HG03439 (cell line): ENCODE measurements around the gene LAMC1.

ENCODE experiments used
- ATAC-seq: cut with Tn5 transposase; IDR thresholded peaks from one replicate; pipeline ENCODE4 v1.9.1; 2021; ENCODE audit warnings: mild to moderate bottlenecking, moderate library complexity; ENCODE audit not compliant: unreplicated experiment

The LAMC1 gene

GRCh38 chr1:183075861-183076260 lies 52.6 kb downstream of the LAMC1 start:
- ATAC-seq = no peak

- no peak for ATAC-seq
These were observed 53.9 kb downstream of the LAMC1 start for GRCh38 chr1:183077097-183077496.

- ATAC-seq = no peak
These were observed 56.6 kb downstream of the LAMC1 start for GRCh38 chr1:183079712-183080388.

- no peak for ATAC-seq
These were observed 57.2 kb downstream of the LAMC1 start for GRCh38 chr1:183080406-183080805.

GRCh38 chr1:183081402-183082120 lies 58.3 kb downstream of the LAMC1 start:
- no peak for ATAC-seq

- no peak for ATAC-seq
These were observed 59.4 kb downstream of the LAMC1 start for GRCh38 chr1:183082650-183083049.

GRCh38 chr1:183087001-183087400 lies 63.8 kb downstream of the LAMC1 start:
- no peak for ATAC-seq

- no peak for ATAC-seq
These were observed 65.9 kb downstream of the LAMC1 start for GRCh38 chr1:183089025-183089639.

- no peak for ATAC-seq
These were observed 67.3 kb downstream of the LAMC1 start for GRCh38 chr1:183090391-183091006.

- no peak for ATAC-seq
These were observed 68.0 kb downstream of the LAMC1 start for GRCh38 chr1:183091181-183091580.

GRCh38 chr1:183092350-183092749 lies 69.1 kb downstream of the LAMC1 start:
- no peak for ATAC-seq

GRCh38 chr1:183093066-183093668 lies 69.9 kb downstream of the LAMC1 start:
- ATAC-seq = no peak

GRCh38 chr1:183093786-183094298 lies 70.6 kb downstream of the LAMC1 start:
- no peak for ATAC-seq

- no peak for ATAC-seq
These were observed 71.1 kb downstream of the LAMC1 start for GRCh38 chr1:183094351-183094750.

GRCh38 chr1:183096351-183096750 lies 73.1 kb downstream of the LAMC1 start:
- ATAC-seq = no peak

- ATAC-seq = no peak
These were observed 73.7 kb downstream of the LAMC1 start for GRCh38 chr1:183096894-183097293.

- no peak for ATAC-seq
These were observed 74.3 kb downstream of the LAMC1 start for GRCh38 chr1:183097438-183098051.

- no peak for ATAC-seq
These were observed 75.1 kb downstream of the LAMC1 start for GRCh38 chr1:183098317-183098716.

- no peak for ATAC-seq
These were observed 77.2 kb downstream of the LAMC1 start for GRCh38 chr1:183100361-183100974.

- no peak for ATAC-seq
These were observed 77.9 kb downstream of the LAMC1 start for GRCh38 chr1:183101081-183101480.
